GM18502 (cell line): ENCODE measurements around the gene GRAPL.
"Not testable (repeated sequence)": the region's sequence is repeated elsewhere in the genome, so short reads cannot be mapped to it uniquely, and the experiment has no call there.

Experiments
- ATAC-seq: cut with Tn5 transposase; IDR thresholded peaks from one replicate; pipeline ENCODE4 v1.9.1; 2021; ENCODE audit warnings: mild to moderate bottlenecking; ENCODE audit not compliant: unreplicated experiment, poor library complexity

The GRAPL gene

GRCh38 chr17:19187883-19188869 is 60.8 kb downstream of the GRAPL start:
- peak; percentile 31 for ATAC-seq

GRCh38 chr17:19188870-19189708 is 61.7 kb downstream of the GRAPL start:
- ATAC-seq, result peak; percentile 59

- ATAC-seq, result not testable (repeated sequence)
Observed at GRCh38 chr17:19189781-19190405, 62.5 kb downstream of the GRAPL start.

- peak; percentile 93 for ATAC-seq
Observed at GRCh38 chr17:19196382-19197204, 69.2 kb downstream of the GRAPL start.

GRCh38 chr17:19202448-19202847 is 75.1 kb downstream of the GRAPL start:
- peak; percentile 81 for ATAC-seq

- ATAC-seq, result not testable (repeated sequence)
Observed at GRCh38 chr17:19203429-19203828, 76.0 kb downstream of the GRAPL start.
